GM23338 (cell line): ENCODE results near the gene TFDP3. TPM values are rescaled to one million over a fixed set of nuclear protein-coding genes. Genes with fewer than 3 reads are reported as not detected.

ENCODE experiments used
- ATAC-seq: fragments of 200-7000 bp; cut with Tn5 transposase; 3 replicates; pipeline ENCODE4 v1.9.1; 2020
- DNase-seq: peaks from one replicate; pipeline ENCODE4 v3.0.0-alpha.2; 2015; ENCODE audit warnings: low spot score
- H2AFZ ChIP-seq: fragments of 200-600 bp; sonication (generic); 2 replicates; pipeline ENCODE4 v1.8.0; 2016; ENCODE audit warnings: antibody characterized with exemption, mild to moderate bottlenecking, moderate library complexity
- H3F3A ChIP-seq: fragments of 200-600 bp; sonication (generic); replicated peaks from 2 replicates; pipeline ENCODE4 v1.8.0; 2017; ENCODE audit warnings: antibody characterized with exemption, mixed run types, low read depth
- H3K27ac ChIP-seq: fragments of 200-600 bp; sonication (generic); 2 replicates; pipeline ENCODE4 v1.6.1; 2016; ENCODE audit warnings: low read depth
- H3K27me3 ChIP-seq: fragments of 200-600 bp; sonication (generic); 2 replicates; pipeline ENCODE4 v1.8.0; 2016; ENCODE audit warnings: mild to moderate bottlenecking, mixed run types, moderate library complexity; ENCODE audit not compliant: insufficient read depth
- H3K36me3 ChIP-seq: fragments of 200-600 bp; sonication (generic); 2 replicates; pipeline ENCODE4 v1.8.0; 2016; ENCODE audit warnings: mild to moderate bottlenecking; ENCODE audit not compliant: insufficient read depth
- H3K4me1 ChIP-seq: fragments of 200-600 bp; sonication (generic); 2 replicates; pipeline ENCODE4 v1.8.0; 2016; ENCODE audit warnings: mild to moderate bottlenecking, moderate library complexity; ENCODE audit not compliant: insufficient read depth
- H3K4me2 ChIP-seq: fragments of 200-600 bp; sonication (generic); 2 replicates; pipeline ENCODE4 v1.7.1; 2017; ENCODE audit warnings: mixed run types
- H3K4me3 ChIP-seq: fragments of 200-600 bp; sonication (generic); 2 replicates; pipeline ENCODE4 v1.6.1; 2016; ENCODE audit warnings: mixed run types
- H3K79me2 ChIP-seq: fragments of 200-600 bp; sonication (generic); replicated peaks from 2 replicates; pipeline ENCODE4 v1.8.0; 2017; ENCODE audit warnings: mild to moderate bottlenecking; ENCODE audit not compliant: insufficient read depth
- H3K9me2 ChIP-seq: fragments of 200-600 bp; sonication (generic); 2 replicates; pipeline ENCODE4 v1.8.0; 2017; ENCODE audit not compliant: insufficient read depth
- H4K20me1 ChIP-seq: fragments of 200-600 bp; sonication (generic); replicated peaks from 2 replicates; pipeline ENCODE4 v1.8.0; 2017; ENCODE audit warnings: mild to moderate bottlenecking; ENCODE audit not compliant: insufficient read depth
- H3K27ac Mint-ChIP-seq: 2 replicates; pipeline ENCODE4 v1.8.0; 2020; ENCODE audit warnings: inconsistent platforms, mild to moderate bottlenecking, moderate library complexity, mixed read lengths
- H3K27me3 Mint-ChIP-seq: 3 replicates; pipeline ENCODE4 v1.8.0; 2022; ENCODE audit warnings: low read depth, mild to moderate bottlenecking, moderate library complexity, mixed read lengths, inconsistent platforms; ENCODE audit not compliant: insufficient read depth, poor library complexity
- H3K36me3 Mint-ChIP-seq: 3 replicates; pipeline ENCODE4 v1.8.0; 2021; ENCODE audit warnings: low read depth, mild to moderate bottlenecking, inconsistent platforms, moderate library complexity, mixed read lengths
- H3K4me1 Mint-ChIP-seq: 3 replicates; pipeline ENCODE4 v1.8.0; 2020; ENCODE audit warnings: mild to moderate bottlenecking, inconsistent platforms, mixed read lengths
- H3K4me3 Mint-ChIP-seq: 3 replicates; pipeline ENCODE4 v1.8.0; 2021; ENCODE audit warnings: moderate library complexity, mild to moderate bottlenecking, inconsistent platforms, mixed read lengths
- H3K9me3 Mint-ChIP-seq: 3 replicates; pipeline ENCODE4 v1.8.0; 2020; ENCODE audit warnings: moderate library complexity, mild to moderate bottlenecking, inconsistent platforms, mixed read lengths
- CREB1 ChIP-seq: fragments of 250-450 bp; sonication (Bioruptor Pico); IDR thresholded peaks from 2 replicates; pipeline ENCODE4 v1.5.0; 2020; ENCODE audit warnings: low read depth, mild to moderate bottlenecking, moderate library complexity
- CTCF ChIP-seq, 2 experiments: fragments of 200-600 bp in 1 of 2; sonication (generic) in 1 of 2; conservative IDR thresholded peaks; 2 replicates each; pipeline versions ENCODE4 v1.5.1 to v1.6.1; 2016 to 2017; ENCODE audit warnings: antibody characterized with exemption in 2 of 2, low read depth in 2 of 2, mild to moderate bottlenecking in 2 of 2, moderate library complexity in 1 of 2
- EZH2phosphoT487 ChIP-seq: fragments of 200-600 bp; sonication (generic); IDR thresholded peaks from one replicate; pipeline ENCODE4 v1.8.1; 2018; ENCODE audit warnings: antibody characterized with exemption; ENCODE audit not compliant: unreplicated experiment
- JUNB ChIP-seq: IDR thresholded peaks from one replicate; pipeline ENCODE4 v1.6.1; 2016; ENCODE audit warnings: antibody characterized with exemption; ENCODE audit not compliant: unreplicated experiment
- NANOG ChIP-seq: IDR thresholded peaks from 2 replicates; pipeline ENCODE4 v1.6.1; 2016; ENCODE audit warnings: antibody characterized with exemption, borderline replicate concordance
- POLR2AphosphoS5 ChIP-seq: IDR thresholded peaks from 2 replicates; pipeline ENCODE4 v1.6.1; 2016; ENCODE audit warnings: antibody characterized with exemption, low read depth
- STAT1 ChIP-seq: IDR thresholded peaks from one replicate; pipeline ENCODE4 v1.6.1; 2016; ENCODE audit warnings: antibody characterized with exemption; ENCODE audit not compliant: unreplicated experiment
- polyA plus RNA-seq: library from polyadenylated mRNA; unstranded; fragments of >200 nt; fragmentation: Nextera tagmentation; extraction: Ambion mirVana; gene quantifications from 2 replicates; pipeline ENCODE4 v1.2.1, GENCODE V29; 2016
- total RNA-seq: library from RNA; depleted of rRNA; stranded (reverse); fragments of >200 nt; shearing (Covaris generic); gene quantifications from 2 replicates; pipeline ENCODE4 v1.2.3, GENCODE V29; 2014
- TF ChIP-seq, protein P1 (sequence below): IDR thresholded peaks from 2 replicates; pipeline ENCODE4 v1.6.1; 2016; ENCODE audit warnings: antibody characterized with exemption
- TF ChIP-seq, protein P2 (sequence below): fragments of 250-450 bp; sonication (Bioruptor Pico); IDR thresholded peaks from 2 replicates; pipeline ENCODE4 v1.5.0; 2020; ENCODE audit warnings: mild to moderate bottlenecking, moderate library complexity

TFDP3 gene
- total and polyA plus RNA-seq, 2 experiments from 2014 or later, result not detected

DNA sequence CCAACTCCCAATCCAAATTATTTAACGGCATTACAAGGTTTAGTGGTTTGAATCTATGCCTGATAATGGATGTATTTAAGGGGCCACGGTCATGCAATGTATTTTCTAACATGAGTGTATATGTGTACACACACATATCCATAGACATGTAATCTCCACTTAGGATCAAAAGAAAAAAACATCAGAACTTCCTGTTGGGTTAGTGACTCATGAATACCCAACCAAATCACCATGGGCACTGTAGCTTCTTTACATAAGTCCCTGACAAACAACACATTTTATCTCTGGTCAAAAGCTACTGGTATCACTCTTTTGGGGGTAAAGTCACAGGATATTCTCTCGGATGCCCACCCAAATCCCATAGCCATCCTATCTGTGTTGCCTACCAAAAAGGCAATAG lies 36.5 kb upstream of the TFDP3 start (continued):
- TF ChIP-seq, protein P1, sequence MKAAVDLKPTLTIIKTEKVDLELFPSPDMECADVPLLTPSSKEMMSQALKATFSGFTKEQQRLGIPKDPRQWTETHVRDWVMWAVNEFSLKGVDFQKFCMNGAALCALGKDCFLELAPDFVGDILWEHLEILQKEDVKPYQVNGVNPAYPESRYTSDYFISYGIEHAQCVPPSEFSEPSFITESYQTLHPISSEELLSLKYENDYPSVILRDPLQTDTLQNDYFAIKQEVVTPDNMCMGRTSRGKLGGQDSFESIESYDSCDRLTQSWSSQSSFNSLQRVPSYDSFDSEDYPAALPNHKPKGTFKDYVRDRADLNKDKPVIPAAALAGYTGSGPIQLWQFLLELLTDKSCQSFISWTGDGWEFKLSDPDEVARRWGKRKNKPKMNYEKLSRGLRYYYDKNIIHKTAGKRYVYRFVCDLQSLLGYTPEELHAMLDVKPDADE, result no peak
- TF ChIP-seq EZH2phosphoT487 (no peak), POLR2AphosphoS5 (no peak), CTCF (conservative IDR thresholded peaks at IDR 0.05; ENCODE audit: low read depth in 2 of 2) (no peak)

- Histone ChIP-seq H3K27me3 (no peaks in the 10 kb centered on the region), H4K20me1 (no peaks in the 10 kb centered on the region), H2AFZ (no peak overlapping the region), H3K79me2 (no peaks in the 10 kb centered on the region), H3K4me2 (no peak overlapping the region), H3K4me1 (peaks cover 25% of the 10 kb centered on the region), H3K36me3 (no peaks in the 10 kb centered on the region), H3K27ac (no peak overlapping the region), H3F3A (no peaks in the 10 kb centered on the region), H3K4me3 (no peak overlapping the region), H3K9me2 (no peaks in the 10 kb centered on the region)
- TF ChIP-seq STAT1, result no peak
- no peak for TF ChIP-seq JUNB
- no peak for TF ChIP-seq CTCF (conservative IDR thresholded peaks at IDR 0.05; ENCODE audit: low read depth in 2 of 2)
- no peak for TF ChIP-seq CREB1 (CRISPR knock-in tag)
- TF ChIP-seq NANOG, result no peak
- TF ChIP-seq EZH2phosphoT487, result no peak
- TF ChIP-seq, protein P1, result no peak
- TF ChIP-seq, protein P2, sequence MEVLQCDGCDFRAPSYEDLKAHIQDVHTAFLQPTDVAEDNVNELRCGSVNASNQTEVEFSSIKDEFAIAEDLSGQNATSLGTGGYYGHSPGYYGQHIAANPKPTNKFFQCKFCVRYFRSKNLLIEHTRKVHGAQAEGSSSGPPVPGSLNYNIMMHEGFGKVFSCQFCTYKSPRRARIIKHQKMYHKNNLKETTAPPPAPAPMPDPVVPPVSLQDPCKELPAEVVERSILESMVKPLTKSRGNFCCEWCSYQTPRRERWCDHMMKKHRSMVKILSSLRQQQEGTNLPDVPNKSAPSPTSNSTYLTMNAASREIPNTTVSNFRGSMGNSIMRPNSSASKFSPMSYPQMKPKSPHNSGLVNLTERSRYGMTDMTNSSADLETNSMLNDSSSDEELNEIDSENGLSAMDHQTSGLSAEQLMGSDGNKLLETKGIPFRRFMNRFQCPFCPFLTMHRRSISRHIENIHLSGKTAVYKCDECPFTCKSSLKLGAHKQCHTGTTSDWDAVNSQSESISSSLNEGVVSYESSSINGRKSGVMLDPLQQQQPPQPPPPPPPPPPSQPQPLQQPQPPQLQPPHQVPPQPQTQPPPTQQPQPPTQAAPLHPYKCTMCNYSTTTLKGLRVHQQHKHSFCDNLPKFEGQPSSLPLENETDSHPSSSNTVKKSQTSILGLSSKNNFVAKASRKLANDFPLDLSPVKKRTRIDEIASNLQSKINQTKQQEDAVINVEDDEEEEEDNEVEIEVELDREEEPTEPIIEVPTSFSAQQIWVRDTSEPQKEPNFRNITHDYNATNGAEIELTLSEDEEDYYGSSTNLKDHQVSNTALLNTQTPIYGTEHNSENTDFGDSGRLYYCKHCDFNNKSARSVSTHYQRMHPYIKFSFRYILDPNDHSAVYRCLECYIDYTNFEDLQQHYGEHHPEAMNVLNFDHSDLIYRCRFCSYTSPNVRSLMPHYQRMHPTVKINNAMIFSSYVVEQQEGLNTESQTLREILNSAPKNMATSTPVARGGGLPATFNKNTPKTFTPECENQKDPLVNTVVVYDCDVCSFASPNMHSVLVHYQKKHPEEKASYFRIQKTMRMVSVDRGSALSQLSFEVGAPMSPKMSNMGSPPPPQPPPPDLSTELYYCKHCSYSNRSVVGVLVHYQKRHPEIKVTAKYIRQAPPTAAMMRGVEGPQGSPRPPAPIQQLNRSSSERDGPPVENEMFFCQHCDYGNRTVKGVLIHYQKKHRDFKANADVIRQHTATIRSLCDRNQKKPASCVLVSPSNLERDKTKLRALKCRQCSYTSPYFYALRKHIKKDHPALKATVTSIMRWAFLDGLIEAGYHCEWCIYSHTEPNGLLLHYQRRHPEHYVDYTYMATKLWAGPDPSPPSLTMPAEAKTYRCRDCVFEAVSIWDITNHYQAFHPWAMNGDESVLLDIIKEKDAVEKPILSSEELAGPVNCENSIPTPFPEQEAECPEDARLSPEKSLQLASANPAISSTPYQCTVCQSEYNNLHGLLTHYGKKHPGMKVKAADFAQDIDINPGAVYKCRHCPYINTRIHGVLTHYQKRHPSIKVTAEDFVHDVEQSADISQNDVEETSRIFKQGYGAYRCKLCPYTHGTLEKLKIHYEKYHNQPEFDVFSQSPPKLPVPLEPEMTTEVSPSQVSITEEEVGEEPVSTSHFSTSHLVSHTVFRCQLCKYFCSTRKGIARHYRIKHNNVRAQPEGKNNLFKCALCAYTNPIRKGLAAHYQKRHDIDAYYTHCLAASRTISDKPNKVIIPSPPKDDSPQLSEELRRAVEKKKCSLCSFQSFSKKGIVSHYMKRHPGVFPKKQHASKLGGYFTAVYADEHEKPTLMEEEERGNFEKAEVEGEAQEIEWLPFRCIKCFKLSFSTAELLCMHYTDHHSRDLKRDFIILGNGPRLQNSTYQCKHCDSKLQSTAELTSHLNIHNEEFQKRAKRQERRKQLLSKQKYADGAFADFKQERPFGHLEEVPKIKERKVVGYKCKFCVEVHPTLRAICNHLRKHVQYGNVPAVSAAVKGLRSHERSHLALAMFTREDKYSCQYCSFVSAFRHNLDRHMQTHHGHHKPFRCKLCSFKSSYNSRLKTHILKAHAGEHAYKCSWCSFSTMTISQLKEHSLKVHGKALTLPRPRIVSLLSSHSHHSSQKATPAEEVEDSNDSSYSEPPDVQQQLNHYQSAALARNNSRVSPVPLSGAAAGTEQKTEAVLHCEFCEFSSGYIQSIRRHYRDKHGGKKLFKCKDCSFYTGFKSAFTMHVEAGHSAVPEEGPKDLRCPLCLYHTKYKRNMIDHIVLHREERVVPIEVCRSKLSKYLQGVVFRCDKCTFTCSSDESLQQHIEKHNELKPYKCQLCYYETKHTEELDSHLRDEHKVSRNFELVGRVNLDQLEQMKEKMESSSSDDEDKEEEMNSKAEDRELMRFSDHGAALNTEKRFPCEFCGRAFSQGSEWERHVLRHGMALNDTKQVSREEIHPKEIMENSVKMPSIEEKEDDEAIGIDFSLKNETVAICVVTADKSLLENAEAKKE, result no peak
- ATAC-seq (no peak), DNase-seq (no peak)
- H3K36me3 Mint-ChIP-seq, result peaks cover 15% of the 10 kb centered on the region; the same call in 2 of the 3 replicates
- H3K27ac Mint-ChIP-seq, result no peak overlapping the region
- no peak overlapping the region for H3K4me3 Mint-ChIP-seq
- H3K27me3 Mint-ChIP-seq, result no peaks in the 10 kb centered on the region
- H3K4me1 Mint-ChIP-seq, result peaks cover 43% of the 10 kb centered on the region
- H3K9me3 Mint-ChIP-seq, result peaks cover 18% of the 10 kb centered on the region
Measured at GRCh38 chrX:133251204-133251603, 33.0 kb upstream of the TFDP3 start.
